Activated CD4-positive, CD25-positive, alpha-beta regulatory T cell treated with anti-CD3 and anti-CD28 coated beads, Interleukin-2, amount 50 U/mL, for 72 hours (primary cell): Measurements from ENCODE around the gene ATOH8.

ENCODE experiments used
- DNase-seq: peaks from one replicate; pipeline ENCODE4 v3.0.0; 2021

ATOH8 gene

DNA sequence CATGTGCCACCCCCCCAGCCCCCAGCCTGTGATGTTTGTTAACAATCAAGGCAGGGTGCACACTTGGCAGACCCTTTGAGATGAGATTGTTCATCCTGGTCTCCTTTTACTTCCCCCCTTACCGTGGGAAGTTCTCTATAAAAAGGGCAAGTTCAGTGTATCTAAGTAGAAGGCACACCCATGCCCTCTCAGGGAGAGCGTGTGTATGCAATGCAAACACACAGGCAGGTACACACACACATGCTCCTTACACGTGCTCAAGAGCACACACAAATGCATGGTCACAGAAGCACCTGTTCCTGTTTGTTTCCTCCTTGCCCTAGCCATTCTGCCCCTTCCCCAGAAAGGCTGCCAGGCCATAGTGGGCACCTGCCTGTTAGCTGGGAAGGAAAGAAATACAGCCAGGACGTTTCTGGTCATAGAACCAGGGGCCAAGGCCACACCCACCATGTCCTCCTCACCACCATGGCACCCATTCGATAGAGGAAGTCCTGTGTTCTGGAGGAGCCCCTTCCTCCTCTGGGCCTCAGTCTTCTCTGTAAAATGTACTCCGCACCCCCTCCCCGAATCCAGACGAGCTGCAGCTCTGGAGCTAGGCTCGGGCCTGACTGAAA lies 3.1 kb downstream of the ATOH8 start:
- no peak for DNase-seq

DNA sequence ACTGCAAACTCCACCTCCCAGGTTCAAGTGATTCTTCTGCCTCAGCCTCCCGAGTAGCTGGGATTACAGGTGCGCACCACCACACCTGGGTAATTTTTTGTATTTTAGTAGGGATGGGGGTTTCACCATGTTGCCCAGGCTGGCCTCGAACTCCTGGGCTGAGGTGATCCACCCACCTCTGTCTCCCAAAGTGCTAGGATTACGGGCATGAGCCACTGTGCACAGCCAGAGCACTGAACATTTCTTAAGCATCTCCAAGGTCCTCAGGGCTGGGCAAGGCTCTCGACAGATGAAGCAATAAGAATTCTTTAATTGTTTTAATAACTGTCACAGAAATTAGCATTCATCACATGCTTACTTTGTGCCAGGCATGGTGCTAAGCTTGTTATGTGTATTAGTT lies 4.1 kb downstream of the ATOH8 start:
- DNase-seq, result no peak

DNA sequence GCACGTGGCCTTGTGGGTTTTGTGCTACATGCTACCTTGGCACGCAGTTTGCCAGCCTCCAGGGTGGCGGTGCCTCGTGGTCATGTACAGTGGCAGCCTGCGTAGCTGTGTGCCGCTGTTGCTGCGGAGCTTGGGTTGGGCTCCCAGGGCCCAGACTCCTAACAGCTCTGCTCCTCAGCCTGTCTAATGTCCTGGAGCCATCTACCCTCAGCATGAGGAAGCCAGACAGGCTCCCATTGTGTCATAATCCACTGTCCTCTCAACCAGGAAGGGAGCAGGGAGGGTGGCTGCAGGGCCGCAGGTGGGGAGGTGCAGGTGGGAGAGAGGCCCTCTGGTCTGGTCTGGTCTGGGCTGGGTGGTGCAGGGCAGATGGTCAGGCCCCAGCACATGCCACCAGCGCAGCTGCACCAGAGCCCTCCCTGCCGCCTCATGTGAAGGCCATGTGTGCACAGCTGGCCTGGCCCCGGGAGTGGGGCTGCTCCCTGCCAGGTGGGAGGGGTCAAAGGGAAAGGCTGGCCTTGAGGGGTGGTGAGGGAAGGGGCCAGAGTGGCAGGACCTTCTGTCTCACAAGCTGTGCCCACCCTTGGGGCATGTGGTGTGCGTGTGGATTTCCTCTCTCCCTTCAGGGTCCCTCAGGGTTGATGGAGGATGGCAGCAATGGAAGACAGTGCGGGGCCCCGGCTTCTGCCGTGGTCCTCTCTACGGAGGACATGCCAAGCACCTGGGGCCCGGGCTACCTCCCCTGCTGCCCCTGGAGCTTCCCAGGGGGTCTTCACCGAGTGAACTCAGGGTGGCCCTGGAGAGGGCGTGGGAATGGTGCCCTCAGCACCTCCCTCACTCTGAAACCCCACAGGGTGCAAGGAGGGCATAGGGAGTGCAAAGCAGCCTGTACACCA lies 4.8 kb downstream of the ATOH8 start:
- DNase-seq, result no peak

DNA sequence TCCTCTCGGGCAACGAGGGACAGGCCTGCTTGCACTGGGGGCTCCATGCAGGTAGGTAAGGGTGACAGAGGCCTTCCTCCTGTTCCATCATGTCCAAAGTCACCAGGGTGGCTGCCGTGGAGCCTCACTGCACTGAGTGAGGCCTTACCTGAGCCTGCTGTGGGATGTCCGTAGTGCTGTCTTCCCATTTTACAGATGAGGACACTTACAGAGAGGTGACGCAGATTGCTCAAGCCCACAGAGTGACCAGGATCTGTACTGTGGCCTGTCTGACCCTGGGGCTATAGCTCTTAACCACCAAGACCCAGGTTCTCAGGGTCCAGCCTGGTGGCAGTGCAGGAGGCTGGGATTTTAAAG lies 5.4 kb downstream of the ATOH8 start:
- no peak for DNase-seq

DNA sequence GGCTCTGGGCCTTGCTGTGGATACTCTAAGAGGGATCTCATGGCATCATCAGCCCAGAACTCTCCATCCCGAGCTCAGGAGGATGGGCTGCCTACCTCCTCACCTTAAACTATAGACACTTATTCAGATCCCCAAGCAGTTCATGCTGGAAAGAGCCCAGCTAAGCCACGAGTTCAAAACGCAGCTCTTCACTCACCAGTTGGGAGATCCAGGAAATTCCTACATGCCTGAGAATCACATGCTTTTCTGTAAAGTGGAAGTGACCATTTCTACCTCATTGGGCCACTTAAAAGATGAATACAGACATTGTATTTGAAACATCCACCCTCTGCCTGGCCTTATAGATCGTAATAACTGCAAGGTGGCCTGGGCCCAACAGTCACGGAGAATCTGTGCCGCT lies 6.6 kb downstream of the ATOH8 start:
- no peak for DNase-seq

DNA sequence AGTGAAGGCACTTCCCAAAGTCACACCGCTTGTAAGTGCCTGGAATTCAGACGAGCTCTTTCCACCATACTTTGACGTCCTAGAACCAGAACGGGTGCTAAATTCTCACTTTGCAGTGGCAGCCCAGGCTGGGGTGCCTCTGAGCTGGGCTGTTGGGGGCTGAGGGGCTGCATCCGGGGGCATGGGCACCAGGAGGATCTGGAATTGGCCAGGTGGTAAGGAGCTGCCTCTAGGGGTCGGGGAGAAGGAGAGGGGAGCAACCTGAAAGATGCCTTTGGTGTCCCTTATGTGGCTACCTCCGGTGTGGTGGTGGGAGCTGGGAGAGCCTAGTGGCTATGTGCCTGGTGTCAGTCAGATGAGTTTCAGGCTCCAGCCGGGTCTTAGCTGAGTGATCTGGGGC lies 7.1 kb downstream of the ATOH8 start:
- no peak for DNase-seq

DNA sequence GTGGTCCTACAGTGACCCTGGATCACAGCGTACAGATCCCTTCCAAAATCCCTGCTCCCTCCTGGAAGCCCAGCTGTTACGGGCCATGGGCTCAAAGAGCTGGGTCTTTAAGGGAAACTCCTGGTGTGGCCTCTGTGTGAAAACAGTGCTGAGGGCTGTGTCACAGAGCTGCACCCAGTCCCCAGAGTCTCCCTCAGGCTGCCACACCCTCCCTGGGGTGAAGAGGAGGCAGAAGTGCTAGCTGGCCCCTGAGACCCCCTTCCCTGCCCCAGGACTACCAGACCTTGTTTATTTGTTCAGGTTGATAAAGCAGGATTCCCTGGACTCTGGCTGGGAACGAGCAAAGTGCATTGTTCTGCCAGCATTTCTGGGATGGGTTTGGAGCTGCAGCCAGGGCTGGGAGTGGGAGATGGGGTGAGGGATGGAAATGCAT lies 7.7 kb downstream of the ATOH8 start:
- no peak for DNase-seq

DNA sequence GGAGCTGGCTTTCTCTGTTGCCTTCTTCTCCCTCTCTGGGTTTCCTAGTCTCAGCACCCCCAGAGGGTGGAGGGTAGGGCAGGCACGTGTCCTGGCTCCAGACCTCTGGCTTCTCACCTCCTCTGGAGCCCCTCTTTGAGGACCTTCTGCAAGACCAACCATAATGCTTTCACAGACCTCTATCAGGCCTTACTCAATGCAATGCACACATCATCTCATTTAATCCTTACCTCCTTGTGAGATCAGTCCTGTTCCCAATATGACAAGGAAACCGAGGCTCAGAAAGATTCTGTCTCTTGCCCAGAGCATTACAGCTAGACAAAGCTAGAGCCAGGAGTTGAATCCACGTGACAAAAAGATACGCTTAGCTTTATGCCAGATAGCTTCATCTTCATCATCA lies 8.2 kb downstream of the ATOH8 start:
- DNase-seq, result no peak

DNA sequence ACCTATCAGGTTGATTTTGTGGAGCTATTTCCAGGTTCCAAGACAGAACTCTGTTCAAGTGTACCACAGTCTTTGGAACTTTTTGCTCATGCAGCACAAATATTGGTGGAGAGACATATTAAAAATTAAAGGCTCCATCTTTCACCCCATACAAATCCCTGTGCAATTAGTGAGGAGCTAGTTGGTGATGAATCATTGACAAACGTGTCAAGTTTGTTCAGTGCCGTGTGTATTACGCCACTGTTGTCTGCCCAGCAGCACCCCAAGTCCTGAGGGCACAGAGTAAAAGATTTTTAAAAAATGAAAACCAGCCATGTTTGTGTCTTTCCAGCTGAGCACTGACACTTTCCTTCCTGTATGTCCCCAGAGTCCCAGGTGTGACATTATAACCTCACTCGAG lies 9.3 kb downstream of the ATOH8 start:
- DNase-seq, result no peak

DNA sequence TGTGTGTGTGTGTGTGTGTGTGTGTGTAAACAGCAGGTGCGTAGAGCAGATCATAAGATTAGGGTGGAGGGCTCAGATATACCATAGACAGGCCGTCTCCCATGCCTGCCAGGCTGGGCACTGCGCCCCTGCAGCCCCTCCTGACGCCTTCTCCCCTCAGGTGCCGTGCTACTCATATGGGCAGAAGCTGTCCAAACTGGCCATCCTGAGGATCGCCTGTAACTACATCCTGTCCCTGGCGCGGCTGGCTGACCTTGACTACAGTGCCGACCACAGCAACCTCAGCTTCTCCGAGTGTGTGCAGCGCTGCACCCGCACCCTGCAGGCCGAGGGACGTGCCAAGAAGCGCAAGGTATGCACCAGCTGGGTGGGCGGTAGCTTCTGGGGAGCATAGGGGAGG lies 10.0 kb downstream of the ATOH8 start:
- no peak for DNase-seq

DNA sequence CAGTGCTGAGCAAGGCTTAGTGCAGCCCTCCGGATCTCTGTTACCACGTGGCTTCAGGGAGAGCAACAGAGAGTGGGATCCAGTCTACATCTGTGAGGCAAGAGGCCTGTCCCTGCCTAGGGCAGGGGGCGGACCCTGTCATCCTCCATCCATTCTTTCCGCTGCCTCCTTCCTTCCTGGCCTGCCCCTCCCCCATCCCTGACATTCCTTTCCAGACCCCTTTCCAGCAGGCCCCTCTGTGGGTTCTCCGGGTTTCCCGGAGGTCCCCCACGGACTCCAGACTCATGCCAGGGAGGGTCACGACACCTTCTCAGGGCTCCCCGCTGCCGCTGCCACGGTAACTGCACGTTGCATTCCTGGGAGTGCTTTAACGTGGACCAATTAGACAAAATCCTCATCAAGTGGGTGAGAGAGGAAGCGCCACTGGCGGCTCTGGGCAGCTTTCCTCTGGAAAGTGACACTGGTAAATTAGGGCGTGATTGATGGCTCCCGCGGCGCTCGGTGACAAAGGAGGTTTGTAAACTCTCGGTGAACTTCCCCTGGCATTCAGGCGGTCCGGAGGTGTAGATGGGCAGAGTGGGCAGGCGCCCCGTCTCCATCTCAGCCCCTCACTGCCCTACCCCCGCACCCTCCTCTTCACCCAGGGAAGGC lies 11.4 kb downstream of the ATOH8 start:
- DNase-seq, result no peak

DNA sequence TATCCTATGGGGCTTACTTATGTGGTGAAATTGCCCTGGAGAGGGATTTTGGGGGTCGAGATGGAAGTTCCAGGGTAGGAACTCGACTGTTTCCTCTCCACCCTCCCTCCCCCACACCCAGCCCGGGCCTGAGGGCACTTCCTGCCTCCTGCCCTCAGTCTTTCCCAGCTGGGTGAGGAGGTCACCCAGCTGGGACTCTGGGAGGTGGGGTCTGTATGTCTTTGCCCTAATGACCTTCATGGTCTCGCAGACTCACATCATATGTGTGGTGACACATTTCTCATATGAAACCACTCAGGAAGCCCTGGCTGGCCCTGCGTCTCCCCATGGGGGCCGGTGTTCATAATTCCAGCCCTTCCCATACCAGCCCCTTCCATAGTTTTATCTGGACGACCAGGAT lies 12.4 kb downstream of the ATOH8 start:
- DNase-seq, result no peak

DNA sequence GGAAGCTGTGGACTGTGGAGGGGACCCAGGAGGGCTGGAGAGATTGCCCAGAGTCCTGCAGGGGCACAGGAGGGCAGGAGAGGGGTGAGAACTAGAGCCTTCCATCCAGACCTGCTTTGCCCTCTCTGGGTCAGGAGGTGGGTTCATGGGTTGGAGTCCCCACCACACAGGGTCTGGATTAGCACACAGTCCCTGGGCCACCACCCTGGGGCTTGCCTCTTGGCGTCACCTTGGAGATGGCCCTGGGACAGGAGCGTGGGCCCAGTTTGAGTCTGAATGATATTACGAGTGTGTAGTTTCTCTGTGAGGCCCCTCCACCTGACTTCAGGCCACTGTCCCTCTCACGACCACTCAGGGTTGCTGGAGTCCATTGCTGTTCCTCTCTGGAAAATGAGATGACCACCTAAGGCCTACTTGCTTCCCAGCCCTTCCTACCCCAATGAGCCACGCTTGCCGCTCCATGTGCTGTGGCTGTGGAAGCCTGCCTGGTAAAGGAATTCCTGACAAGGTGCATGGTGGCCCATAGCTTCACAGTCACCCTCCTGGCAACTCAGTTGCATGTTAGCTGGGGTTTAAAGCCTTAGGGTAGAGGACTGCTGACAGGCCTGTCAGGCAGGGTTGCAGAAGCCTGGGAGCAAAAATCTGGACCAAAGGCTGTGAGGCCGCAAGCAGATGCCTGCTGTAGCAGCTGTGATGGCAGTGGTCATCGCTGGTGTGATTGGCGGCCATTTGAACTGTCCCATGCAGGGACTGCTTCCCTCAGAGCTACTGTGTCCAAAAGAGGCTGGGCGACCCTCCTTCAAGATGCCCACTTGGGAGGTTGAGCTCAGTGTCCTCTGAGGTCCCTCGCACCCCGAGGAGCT lies 14.2 kb downstream of the ATOH8 start:
- no peak for DNase-seq

DNA sequence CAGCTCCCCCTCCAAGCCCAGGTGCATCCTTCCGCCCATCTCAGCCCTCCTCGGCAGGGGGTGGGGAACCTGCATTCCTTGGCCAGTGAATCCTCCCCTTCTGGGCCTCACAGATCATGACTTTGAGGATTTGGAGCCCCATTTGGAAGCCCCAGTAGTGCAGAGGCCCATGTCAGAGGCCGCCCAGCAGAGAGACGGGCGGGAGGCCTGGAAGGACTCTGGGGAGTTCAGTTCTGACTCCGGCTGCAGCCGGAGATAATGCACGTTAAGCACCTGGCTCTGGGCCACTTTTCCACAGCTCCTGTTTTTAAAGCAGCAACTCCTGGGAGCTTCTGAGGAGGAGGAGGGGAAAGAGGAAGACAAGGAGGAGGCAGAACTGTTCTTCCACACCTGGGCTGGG lies 14.9 kb downstream of the ATOH8 start:
- no peak for DNase-seq

DNA sequence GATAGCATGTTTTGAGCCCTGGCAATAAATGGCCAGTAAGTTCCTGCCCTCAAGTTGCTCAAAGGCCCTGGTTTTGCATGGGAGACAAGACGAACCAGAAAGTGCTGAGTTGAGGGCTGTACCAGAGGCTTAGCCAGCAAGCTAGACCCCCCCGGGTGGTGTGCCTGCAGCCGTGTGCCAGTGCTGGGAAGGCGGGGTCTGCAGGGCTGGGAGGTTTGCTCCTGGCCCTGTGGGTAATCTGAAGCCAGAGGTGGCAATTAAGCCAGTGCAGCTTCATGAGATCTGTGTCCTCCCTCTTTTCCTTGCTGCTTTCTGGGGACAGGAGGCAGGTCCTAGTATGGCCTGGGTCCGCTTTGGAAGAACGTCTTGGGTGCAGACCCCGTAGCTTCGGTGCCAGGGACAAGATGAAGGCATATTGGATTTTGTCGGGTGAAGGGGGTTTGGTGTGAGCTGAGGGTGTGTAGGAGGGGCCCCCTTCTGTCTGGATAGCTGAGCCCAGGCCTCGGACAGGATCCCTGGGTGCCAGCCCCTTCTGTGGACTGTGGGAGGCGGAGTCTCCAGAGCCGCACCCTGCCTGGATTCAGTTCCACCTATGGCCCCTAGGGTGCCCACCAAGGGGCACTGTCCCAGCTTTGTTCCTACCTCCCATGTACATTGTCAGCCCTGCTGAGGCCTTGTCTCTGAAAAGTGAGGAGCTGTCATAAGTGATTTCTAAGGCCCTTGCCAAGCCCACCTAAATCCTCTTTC lies 15.6 kb downstream of the ATOH8 start:
- no peak for DNase-seq

DNA sequence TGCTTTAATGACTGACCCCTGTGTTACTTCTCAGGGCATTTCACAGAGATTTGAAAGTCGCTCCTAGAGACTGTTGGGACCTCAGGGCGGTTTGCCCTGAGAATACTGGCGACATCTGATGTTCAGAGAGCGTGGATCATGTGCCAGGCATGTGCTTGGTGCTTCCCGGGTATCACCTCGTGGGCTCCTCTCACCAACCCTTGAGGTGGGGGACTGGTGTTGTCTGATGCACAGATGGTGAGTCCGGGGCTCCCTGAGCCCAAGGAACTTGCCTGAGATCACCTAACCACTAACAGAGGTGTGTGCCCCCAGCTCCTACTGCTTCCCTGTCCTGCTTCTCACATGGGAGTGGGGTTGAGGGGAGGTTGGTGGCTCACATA lies 16.2 kb downstream of the ATOH8 start:
- no peak for DNase-seq

DNA sequence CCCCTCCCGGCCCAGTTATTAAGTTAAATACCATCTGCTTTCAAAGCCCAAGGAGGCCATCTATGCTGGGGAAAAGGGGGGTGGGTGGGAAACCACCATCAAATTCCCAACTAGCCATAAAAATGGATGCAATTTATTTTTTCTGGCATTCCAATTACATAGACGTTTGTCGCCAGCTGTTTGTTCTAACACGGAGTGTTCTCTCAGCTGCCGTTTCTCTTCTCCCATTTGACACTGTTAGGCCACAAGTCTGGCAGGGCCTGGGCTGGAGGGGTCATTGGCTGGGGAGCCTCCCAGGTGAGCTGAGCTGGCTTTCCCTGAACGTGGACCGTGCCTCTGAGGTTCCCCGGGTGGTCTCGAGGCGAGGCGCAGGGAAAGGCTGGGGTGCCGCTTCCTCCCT lies 16.6 kb downstream of the ATOH8 start:
- no peak for DNase-seq

DNA sequence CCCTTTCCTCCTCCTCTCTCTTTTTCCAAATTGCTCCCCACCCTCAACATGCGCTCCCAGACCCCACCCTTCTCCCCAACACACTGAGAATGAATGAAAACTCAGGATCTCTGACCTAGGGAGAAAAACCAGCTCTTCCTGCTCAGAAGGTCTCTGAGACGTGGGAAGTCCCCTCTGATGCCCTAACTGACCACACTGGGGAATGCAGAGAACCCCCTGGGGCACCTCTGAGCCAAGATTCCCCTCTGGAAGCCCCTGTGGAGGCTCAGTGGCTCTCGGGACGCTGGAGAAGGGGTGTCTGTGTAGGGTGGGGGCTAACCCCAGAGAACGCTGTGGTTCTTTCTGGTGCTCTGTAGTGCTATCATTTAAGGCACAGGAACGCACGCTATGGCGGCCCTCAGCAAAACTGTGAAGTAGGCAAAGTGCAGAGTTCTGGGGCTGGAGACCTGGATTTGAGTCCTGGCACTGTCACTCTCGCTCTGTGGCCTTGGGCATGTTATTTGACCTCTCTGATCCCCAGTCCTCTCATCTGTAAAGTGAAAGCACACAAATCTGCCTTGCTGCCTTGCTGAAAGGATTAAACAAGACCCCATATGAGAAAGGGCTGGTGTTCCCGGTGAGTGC lies 17.1 kb downstream of the ATOH8 start:
- DNase-seq, result no peak

DNA sequence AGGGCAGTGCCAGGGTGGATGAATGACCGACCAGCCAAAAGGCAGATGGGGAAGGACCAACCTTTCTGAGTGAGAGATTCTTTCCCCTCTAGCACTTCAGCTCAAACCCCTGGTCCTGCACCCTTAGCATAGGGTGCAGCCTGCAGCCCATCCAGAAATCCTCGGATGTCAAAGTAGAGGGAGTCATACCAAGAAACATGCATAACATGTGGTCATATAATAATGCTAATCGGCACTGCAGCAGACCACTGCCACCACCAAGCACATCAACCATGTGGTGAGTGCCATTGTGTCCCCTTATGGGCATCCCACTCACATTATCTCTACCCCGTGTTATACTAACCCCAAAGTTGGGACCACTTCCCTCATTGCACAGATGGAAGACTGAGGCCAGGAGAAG lies 17.7 kb downstream of the ATOH8 start:
- DNase-seq, result no peak

DNA sequence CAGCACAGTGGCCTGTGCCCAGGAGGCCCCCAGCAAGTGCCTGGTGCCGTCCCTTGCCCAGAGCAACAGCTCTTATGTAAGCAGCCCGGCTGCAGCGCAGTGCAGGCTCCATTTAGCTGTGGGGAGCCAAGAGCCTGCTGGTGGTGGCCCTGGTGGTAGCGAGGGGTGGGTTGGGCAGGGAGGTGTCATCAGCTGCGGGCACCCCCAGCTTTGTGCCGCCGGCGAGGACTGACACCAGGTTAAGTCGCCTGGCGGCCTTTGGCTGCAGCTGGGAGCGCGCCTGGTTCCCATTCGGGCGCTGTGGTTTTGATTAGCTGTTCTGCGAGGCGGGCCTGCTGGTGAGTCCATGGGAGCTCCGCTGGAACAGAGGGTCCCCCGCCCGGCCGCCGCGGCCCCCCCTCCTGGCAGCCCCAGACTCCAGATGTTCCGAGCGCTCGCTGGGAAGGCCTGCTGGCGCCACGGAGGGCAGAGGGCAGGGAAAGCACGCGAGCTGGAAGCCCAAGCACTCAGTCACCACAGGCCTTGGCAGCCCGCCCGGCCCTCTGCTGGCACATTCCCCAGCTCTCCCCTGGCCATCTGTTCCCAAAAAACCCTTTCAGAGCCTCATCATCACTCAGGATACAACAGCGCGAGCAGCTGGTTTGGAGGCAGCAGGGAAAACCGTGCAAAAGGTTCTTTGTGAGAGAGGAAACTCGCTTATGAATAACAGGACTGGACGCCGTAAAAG lies 18.4 kb downstream of the ATOH8 start:
- no peak for DNase-seq

DNA sequence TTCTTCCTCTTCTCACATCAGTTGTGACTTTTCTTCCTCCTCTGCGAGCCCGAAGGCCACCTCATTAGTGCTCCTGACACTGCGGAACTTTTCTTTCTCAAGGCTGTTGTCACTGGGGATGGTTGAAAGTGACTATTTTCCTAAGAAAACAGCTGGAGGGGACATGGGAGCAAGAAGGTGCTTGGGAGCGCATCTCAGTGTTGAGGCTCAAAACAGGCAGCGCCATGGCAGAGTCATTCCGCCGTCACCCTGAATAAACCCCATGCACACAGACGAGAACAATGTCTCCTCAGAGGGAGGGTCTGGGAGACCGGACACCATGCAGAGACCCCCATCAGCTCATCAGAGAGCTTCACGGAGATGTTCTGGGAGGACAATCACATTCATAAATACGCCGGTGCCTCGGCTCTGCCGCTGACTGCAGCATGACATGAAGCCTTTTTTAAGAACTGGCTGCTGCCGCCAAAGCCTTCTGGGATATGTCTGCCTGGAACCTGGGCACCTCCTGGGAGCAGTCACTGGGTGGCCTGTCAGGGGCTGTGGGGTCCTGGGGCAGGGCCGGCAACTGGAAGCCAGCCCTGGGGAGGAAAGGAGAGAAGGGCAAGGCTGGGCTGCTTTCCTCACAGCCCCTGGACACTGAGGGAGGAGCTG lies 19.2 kb downstream of the ATOH8 start:
- DNase-seq, result no peak
